ENCODE results near the gene GPC3.

GPC3 gene

GRCh38 chrX:133653358-133653757 is 332.0 kb downstream of the GPC3 start:
- TF ChIP-seq CTCF (IDR thresholded peaks at IDR 0.05) (no peak), ZFX (IDR thresholded peaks at IDR 0.05; ENCODE audit: borderline replicate concordance) (no peak)
- H3K27ac ChIP-seq, result no peak overlapping the region

GRCh38 chrX:133652185-133652584 is 333.2 kb downstream of the GPC3 start:
- TF ChIP-seq ZFX (IDR thresholded peaks at IDR 0.05; ENCODE audit: borderline replicate concordance), result no peak
- TF ChIP-seq CTCF (IDR thresholded peaks at IDR 0.05), result no peak
- H3K27ac ChIP-seq, result no peak overlapping the region

GRCh38 chrX:133650239-133650638 is 335.2 kb downstream of the GPC3 start:
- TF ChIP-seq ZFX (IDR thresholded peaks at IDR 0.05; ENCODE audit: borderline replicate concordance) (no peak), CTCF (IDR thresholded peaks at IDR 0.05) (no peak)
- no peak overlapping the region for H3K27ac ChIP-seq

- no peak for TF ChIP-seq CTCF (IDR thresholded peaks at IDR 0.05)
- no peak for TF ChIP-seq ZFX (IDR thresholded peaks at IDR 0.05; ENCODE audit: borderline replicate concordance)
- H3K27ac ChIP-seq, result no peak overlapping the region
Measured at GRCh38 chrX:133649651-133650050, 335.7 kb downstream of the GPC3 start.

- no peak for TF ChIP-seq ZFX (IDR thresholded peaks at IDR 0.05; ENCODE audit: borderline replicate concordance)
- no peak for TF ChIP-seq CTCF (IDR thresholded peaks at IDR 0.05)
- H3K27ac ChIP-seq, result no peak overlapping the region
Measured at GRCh38 chrX:133648594-133648993, 336.8 kb downstream of the GPC3 start.

GRCh38 chrX:133646719-133647116 is 338.7 kb downstream of the GPC3 start:
- no peak overlapping the region for H3K27ac ChIP-seq
- TF ChIP-seq ZFX (IDR thresholded peaks at IDR 0.05; ENCODE audit: borderline replicate concordance), result no peak
- no peak for TF ChIP-seq CTCF (IDR thresholded peaks at IDR 0.05)

- no peak overlapping the region for H3K27ac ChIP-seq
- TF ChIP-seq ZFX (IDR thresholded peaks at IDR 0.05; ENCODE audit: borderline replicate concordance) (no peak), CTCF (IDR thresholded peaks at IDR 0.05) (no peak)
Measured at GRCh38 chrX:133645977-133646718, 339.2 kb downstream of the GPC3 start.
